ENCODE data around the gene ICAM1.

The ICAM1 gene

DNA sequence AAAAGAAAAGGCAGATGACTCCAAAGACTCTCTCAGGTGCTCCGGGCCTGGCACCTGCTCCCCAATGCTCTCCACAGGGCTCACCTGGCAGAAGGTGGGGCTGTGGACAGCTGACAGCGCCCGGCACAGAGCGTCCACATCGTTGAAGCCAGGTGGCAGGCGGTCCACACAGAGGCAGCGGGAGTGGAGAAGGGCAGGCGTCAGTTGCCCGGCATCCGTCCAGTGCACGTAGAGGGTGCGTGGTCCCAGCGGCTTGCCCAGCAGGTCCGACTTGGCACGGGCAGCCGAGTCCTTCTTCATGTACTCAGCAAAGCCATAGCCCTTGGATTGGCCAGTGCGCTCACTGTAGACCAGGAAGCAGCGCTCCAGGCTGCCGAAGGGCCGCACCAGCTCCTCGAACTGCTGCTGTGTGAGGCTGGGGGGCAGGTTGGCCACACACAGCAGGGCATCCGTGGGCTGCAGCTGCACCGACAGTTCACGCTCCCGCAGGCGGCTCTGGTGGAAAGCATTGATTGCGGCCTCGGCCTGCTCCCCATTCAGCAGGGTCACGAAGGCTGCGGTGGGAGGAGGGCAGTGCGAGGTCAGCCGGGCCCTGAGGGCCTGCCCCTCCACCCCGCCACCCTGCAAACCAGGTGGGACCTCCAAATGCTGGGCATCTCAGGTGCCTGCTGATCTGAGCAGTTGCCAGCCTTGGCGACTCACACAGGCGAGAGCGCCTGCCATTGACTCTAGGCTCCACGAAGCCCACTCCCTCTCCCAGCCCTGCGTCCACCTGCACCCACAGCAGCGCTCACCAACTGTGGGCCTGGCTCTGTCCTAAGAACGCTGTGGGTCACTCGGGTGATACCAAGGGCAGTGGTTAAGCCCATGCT lies 57.9 kb downstream of the ICAM1 start:
- no peak for DNase-seq

DNA sequence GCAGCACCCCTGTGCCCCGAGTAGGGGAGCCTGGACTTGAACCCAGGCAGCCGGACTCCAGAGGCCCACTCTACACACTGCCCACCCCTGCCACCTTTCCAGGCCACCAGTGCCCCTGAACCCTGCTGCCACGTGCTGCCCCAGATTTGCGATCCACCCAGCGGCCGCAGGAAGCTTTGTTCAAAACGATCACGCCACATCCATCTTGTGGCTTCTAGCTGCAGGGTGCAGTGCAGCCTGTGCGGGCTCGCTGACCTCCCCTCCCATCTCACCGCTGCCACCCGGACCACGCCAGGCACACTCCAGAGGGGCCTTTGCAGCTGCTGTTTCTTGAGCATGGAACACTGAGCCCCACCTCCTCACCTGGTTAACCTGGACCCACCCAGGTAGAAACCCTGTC lies 58.6 kb downstream of the ICAM1 start:
- no peak for DNase-seq

DNA sequence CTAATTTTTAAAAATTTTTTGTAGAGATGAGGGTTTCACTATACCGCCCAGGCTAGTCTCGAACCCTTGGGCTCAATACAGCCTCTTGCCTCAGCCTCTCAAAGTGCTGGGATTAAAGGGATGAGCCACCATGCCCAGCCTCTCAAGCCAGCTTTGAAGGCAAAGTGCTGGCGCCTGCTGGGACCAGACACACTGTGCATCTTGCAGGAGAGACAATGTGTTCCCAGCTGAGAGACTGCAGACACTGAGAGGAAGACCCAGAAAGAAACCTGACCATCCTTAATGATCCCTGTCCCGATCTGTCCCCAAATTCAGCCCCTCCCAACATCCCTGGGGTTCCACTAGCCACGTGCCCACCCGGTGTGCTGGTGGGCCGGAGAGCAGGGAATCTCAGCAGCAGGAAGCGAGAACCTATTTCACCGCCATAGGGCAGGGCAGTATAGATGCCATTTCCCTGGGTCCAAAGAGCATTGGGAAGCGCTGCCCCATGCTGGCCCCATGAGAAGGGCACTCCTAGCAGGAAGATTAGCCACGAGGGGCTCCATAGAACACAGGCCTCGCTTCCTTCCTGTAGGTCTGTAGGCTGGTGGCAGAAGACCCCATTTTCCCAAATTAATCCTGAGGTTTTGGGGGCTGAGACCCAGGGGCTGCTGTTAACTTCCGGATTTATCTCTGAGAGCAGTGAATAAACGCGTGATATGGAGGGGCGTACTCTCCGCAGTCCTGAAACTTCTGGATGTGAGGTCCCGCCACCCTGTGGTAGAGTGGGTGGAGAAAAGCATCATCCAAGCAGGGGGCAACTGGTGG lies 61.4 kb downstream of the ICAM1 start:
- DNase-seq = no peak

DNA sequence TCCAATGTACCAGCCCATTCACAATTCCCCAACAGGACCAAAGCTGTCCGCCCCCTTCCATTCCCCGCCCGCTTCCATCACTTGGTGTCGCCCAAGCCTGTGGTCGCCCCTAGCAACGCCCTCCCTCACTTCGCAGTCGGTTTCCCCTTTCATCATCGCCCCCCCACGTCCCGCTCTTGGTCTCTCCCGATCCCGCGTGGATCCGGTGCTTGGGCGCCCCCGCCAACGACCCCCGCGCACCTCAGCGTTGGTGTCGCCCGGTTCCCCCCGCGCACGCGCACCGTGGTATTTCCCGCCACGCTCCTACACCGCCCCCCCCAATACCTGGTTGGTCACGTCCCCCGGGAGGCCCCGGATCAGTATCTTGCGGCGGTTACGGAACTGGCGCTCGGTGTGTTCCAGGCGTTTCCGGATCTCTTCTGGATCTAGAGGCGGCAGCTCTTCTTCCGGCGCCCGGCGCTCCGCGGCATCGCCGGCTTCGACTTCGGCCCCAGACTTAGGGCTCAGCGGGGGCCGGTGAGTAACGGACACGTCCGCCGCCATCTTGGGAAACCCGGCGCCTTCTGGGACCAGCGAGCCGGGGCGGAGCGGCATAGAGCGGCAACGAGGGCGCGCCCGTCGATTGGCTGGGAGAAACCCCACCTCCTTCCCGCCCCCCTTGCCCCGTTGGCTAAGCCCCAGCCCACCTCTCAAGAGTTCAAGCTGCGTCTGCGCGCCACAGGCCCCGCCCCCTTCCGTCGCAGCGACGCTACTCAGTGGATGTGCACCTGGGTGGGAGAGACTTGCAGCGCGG lies 62.2 kb downstream of the ICAM1 start, which contains the start of gene RAVER1:
Gene RAVER1, minus strand, starts transcription at position 565 of the 793 bp plus-strand sequence. Its CDS starts 22 bp downstream, at position 543.
- DNase-seq = peak; percentile 79

DNA sequence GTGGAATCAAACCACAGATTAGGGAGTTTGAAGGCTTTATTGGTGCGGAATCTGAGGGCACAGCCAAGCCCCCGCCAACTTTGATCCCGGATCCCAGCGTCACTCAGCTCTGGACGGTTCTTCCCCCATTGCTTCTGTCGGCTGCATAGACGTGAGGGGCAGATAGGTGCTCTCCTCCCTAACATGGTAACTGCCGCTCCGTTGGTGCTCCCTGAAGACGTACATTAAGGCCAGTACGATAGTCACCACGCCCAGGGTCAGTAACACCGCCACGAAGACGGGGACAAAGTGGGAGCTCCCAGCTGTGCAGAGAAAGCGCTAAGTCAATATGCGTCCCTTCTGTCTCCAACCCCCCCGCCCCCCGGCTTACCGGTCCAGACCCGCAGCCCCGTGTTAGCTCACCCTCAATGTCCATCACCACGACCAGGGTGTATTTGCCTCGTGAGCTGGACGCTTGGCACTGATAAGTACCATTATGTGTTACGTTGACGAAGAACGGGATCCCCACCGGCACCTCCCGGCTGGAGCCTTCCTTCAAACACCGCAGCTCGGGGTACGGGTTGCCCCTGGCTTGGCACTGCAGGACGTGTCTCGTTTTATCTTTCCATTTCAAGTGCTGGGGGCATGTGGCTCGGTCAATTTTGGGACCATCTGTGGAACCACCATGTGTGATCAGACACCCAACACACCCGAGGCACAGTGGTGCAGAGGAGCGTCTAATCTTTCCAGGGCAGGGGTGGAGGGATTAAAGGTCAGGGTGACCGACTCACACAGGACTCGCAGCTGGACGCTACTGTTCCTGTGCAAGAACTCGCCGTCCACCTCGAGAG lies 63.1 kb downstream of the ICAM1 start:
- DNase-seq = no peak

DNA sequence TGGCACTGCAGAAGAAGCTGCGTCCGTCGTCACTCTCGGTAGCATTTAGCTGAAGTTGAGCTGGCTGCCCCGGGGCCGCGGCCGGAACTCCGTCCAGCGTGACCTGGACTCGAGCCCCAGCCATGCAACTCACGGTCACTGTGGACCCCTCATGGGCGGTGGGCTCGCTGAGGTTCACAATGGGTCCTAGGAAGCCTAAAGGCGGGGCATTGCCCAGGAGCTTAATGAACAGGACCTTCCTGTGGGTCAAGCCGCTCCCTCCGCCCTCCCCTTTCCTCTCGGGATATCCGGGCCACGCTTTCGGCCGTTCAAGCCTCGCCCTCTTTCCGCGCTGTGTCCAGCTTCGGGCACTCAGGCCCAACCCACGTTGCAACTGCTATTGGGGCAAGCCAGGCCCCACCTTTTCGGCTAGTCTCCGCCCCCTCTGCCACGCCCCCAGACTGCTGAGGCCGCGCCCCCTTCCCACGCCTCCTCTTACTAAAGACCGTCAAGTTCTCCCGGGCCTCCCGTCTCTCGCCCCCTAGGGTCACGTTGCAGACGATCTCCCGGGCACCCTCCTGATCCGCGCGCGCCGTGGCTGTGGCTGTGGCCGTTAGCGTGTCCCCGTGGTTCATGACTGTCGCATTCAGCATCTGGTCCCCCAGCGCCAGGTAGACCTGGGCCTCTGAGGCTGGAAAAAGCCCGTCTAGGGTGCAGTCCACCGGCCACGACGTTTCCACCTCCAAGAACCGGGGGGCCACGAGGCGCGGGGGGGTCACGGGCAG lies 63.9 kb downstream of the ICAM1 start:
- peak; percentile 50 for DNase-seq

DNA sequence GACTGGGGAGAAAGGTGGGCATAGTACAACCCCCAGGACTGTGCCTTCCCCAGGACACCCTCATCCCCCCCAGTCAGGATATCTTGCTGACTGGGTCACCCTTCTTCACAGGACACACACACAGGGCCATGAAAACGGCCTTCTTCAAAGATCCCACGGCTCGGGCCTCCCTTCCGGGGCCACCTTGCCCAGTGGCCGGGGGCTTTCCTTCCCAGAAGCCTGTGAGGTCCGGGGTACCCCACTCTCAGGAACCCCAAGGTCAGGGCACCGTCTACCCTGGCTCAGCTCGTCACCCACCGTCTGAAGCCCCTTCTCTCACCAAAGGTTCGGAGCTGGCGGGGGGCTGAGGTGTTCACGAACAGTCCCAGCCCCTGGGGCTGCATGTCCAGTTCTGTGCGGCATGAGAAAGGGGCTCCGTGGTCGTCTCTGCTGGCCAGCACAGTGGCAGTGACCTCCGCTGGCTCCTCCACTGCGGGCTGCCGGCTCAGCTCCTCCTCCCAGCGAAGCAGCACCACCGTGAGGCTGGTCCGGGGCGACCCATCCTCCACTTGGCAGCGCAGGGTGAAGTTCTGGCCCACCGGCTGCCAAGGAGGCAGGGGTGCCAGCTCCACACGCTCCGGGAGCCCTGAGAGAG lies 64.5 kb downstream of the ICAM1 start:
- DNase-seq = no peak

Measured in DMS 273 treated with DMSO at 0.1 percent for 48 hours (cell line).